GM12873 (cell line): ENCODE data around the gene STK32B.

ENCODE experiments used
- CTCF ChIP-seq: IDR thresholded peaks from 2 replicates; pipeline ENCODE4 v1.5.1; 2012; ENCODE audit warnings: low read depth, mild to moderate bottlenecking, moderate library complexity, low read length, control low read depth; ENCODE audit not compliant: insufficient read depth; ENCODE audit errors: missing control alignments

Gene STK32B

DNA sequence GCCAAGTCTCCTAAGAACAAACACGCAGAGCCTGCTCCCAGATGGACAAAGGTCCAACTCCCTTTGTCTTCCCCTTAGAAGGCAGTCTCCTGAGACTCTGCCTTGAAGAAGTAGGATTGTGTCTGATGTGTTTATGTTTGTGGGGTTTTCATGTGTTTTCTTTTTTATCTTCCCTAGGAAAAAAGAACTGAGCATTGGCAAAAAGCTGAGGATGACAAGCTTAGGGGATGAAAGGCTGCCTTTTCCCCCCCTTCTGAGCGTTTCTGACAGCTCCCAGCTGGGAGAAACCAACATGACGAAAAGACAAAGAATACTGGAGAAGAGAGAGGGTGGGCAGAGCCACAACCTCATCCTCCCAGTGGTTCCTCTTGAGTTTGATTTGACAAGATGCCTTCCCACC lies 475.9 kb downstream of the STK32B start:
- no peak for TF ChIP-seq CTCF

- no peak for TF ChIP-seq CTCF
Observed at GRCh38 chr4:5528031-5528436, 476.8 kb downstream of the STK32B start.

- TF ChIP-seq CTCF: no peak
Observed at GRCh38 chr4:5532100-5532499, 480.8 kb downstream of the STK32B start.

GRCh38 chr4:5539584-5539983 lies 488.3 kb downstream of the STK32B start:
- TF ChIP-seq CTCF: no peak

DNA sequence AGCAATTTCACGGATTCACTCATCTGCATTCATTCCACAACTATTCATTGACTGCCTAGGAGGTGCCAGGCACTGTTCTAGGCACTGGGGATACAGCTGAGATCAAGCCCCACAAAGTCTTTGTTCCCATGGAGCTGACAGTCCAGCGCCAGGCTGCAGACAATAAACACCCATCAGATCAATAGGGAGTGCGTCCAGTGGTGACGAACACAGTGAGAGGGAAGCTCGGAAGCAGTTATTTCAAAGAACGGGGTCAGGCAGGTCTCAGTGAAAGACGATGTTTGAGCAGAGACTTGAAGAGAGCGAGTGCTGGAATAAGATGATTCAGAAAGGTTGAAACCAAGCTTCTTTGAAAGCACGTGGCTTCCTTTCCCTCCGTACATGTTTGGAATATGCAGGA lies 489.9 kb downstream of the STK32B start:
- no peak for TF ChIP-seq CTCF

DNA sequence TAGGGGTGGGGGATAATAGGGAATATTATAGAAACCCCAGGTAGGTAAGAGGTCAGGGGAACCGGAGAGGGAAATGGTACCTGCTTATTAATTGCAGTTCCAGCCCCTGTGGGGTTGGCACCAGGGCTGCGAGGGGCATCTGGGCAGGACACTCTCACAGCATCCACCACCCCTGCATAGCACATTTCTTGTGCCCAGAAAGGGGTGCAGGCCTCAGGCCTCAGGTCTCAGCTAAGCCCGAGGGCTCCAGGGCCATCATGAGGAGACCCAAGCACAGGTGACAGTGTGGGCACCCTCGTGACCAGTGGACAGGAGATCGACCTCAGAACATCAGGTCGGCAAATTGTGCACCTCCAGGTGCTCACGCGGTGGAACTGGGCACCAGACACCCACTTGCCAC lies 492.4 kb downstream of the STK32B start:
- no peak for TF ChIP-seq CTCF

DNA sequence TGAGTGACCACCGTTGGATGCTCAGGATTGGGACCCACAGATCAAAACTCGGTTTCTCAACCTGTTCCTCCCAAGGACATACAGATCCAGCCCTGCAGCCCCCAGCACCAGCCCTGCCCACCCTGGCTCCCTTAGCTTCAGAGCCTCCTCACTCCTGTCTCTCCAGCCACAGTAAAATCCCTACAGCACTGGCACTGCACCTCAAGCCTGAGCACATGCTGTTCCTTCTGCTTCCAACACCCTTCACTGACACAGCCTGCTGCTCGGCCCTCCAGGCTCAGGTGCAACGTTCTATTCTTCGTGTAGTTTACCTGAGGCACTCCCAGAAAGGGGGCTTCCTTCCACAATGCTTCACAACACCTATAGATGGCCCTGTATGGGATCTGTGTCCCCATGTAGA lies 493.5 kb downstream of the STK32B start:
- no peak for TF ChIP-seq CTCF
